GM12873 (cell line): ENCODE data around the gene TELO2.

Experiments used
- TF ChIP-seq, protein P1 (sequence below): IDR thresholded peaks from 2 replicates; pipeline ENCODE4 v1.5.1; 2012; ENCODE audit warnings: low read depth, mild to moderate bottlenecking, moderate library complexity, low read length, control low read depth; ENCODE audit not compliant: insufficient read depth; ENCODE audit errors: missing control alignments

The TELO2 gene

DNA sequence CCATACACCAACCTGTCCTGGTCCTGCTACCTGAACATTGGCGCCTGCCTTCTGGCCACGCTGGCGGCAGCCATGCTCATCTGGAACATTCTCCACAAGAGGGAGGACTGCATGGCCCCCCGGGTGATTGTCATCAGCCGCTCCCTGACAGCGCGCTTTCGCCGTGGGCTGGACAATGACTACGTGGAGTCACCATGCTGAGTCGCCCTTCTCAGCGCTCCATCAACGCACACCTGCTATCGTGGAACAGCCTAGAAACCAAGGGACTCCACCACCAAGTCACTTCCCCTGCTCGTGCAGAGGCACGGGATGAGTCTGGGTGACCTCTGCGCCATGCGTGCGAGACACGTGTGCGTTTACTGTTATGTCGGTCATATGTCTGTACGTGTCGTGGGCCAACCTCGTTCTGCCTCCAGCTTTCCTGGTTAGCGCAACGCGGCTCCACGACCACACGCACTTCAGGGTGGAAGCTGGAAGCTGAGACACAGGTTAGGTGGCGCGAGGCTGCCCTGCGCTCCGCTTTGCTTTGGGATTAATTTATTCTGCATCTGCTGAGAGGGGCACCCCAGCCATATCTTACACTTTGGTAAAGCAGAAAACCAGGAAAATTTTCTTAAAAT lies 61.8 kb downstream of the TELO2 start:
- TF ChIP-seq, protein P1, sequence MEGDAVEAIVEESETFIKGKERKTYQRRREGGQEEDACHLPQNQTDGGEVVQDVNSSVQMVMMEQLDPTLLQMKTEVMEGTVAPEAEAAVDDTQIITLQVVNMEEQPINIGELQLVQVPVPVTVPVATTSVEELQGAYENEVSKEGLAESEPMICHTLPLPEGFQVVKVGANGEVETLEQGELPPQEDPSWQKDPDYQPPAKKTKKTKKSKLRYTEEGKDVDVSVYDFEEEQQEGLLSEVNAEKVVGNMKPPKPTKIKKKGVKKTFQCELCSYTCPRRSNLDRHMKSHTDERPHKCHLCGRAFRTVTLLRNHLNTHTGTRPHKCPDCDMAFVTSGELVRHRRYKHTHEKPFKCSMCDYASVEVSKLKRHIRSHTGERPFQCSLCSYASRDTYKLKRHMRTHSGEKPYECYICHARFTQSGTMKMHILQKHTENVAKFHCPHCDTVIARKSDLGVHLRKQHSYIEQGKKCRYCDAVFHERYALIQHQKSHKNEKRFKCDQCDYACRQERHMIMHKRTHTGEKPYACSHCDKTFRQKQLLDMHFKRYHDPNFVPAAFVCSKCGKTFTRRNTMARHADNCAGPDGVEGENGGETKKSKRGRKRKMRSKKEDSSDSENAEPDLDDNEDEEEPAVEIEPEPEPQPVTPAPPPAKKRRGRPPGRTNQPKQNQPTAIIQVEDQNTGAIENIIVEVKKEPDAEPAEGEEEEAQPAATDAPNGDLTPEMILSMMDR = no peak

DNA sequence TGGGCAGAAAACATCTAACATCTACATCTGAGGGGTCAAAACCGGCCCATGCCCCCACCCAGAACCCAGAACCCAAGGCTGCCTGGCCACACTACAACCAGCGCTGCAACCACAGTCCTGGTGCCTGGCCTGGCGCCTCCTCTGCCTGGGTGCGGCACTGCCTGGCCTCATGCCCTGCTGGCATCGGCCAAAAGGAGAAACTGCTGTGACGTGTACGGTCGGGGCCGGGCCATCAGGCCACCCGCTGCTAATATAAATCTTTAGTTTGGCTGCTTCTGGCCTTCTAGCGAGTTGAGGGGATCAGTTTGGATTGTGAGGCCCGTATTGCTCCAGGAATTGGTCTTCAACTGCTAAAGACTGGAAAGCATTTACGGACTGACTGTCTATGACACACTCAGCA lies 63.1 kb downstream of the TELO2 start:
- TF ChIP-seq, protein P1 = no peak

DNA sequence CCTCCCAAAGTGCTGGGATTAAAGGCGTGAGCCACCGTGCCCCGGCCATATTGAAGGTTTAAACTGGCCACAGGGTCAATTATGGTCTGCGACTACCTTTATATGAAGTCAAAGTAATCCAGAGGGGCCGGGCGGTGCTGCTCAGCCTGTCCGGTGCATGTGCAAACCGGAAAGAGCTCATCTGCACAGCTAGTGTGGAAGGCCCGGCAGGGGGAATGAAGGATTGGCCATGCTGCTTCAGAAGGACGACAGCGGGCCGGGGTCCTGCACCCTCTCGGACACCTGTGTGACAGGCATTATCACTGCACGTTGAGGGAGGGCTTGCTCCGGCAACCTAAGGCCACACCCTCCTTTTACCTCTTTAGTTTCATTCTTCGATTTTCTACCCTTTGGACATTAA lies 63.9 kb downstream of the TELO2 start:
- TF ChIP-seq, protein P1 = no peak

DNA sequence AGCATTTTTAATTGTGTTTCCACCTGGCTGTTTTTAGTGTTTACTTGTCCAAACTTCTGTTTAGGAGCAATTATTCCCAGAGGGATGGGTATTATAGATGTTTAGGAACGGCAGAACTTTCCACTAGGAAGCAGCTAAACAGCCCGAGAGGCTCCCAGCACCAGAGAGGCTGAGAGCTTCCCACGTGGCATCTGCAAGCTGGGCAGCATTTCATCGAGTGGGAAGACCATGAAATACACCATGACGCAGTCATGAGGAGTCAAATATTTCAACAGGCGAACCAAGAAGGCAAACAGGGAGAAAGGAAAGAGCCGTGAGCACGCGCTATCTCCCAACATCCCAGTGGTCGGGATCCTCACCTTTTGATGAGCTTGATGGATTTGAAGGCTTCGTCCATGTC lies 64.4 kb downstream of the TELO2 start:
- TF ChIP-seq, protein P1 = no peak

DNA sequence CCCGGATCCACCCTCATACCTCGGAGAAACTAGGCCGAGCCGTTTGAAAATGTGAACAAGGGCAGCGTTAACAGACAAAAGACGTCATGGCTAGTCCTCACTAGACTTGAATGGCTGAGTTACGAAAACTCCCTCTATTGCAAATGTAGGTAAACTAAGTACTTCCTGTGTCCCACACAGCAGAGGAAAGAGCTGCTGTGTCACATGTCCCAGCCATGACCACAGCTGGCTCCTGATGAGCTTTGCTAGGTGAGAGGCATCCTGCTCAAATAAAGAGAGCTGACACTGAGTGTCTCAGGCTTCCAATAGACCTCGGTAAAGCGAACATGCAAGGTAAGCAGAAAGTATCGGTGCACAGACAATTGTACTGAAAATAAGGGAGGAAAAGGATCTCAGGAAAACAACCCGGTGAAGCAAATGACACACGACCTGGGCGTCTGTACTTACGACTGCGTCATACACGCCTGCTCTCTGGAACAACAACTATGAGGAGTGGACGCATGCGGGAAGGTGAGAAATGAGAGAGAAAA lies 66.4 kb downstream of the TELO2 start:
- TF ChIP-seq, protein P1 = no peak
